Fibroblast of skin of scalp (primary cell): ENCODE measurements around the gene FBXO15. TPM values are rescaled to one million over a fixed set of nuclear protein-coding genes. Genes with fewer than 3 reads are reported as not detected.

Experiments used
- DNase-seq: peaks from one replicate; pipeline ENCODE4 v3.0.0-alpha.2; 2013
- polyA plus RNA-seq, 2 experiments: library from polyadenylated mRNA; unstranded; fragments of 120-200 nt; gene quantifications; one replicate each; pipeline ENCODE4 v1.2.1, GENCODE V29; 2013; ENCODE audit not compliant: insufficient read length in 2 of 2

Gene FBXO15
- 0.33 TPM for polyA plus RNA-seq (2013, experiment 1 of 2; ENCODE audit: insufficient read length)
- 0.86 TPM for polyA plus RNA-seq (2013, experiment 2 of 2; ENCODE audit: insufficient read length)

- DNase-seq = peak; percentile 98
Measured at GRCh38 chr18:74147779-74148542, at the start of gene FBXO15, which contains the start of gene TIMM21. TSS of gene FBXO15 (minus strand) at chr18:74147834. CDS start at chr18:74147785, 49 bp downstream. TSS of gene TIMM21 (plus strand) at chr18:74148523. CDS start at chr18:74148809, 286 bp downstream.

DNA sequence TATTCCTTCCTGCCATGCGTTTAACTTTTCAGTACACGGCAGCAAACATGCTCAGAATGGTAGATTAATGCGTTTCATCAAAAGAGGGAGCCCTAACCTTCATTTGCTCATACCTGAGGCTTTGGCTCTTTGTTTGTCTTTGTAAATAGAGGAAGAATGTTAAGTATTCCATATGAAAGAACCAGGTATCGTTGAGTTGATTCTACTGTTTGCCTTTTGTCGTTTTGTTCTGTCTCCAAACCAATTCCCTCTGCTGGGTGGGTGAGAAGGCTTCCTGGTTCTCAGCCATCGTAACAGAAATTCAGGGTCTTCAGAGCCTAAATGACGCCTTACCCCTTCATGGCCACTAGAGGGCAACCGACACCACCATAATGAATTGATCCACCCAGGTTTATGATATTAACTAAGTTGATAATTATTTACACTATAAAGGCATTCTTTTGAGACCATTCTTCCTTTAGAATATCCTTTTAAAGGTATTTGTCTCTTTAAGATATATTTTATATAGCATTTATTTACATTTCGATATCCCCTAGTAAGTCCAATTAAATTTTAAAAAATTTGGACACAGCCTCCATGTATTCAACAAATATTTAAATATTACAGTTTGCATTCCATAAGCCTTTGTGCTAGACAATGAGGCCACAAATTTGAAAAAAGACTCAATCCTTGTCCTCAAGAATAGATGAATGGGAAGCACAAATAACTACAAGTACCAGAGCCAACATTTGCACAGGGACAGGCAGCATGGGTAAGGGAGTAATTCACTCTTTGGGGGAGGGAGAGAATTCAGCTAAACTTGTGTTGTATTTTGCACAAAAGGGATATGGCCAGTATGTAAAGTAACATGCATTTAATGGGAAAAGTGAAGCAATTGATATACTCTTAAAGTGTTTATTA is 48.8 kb upstream of the FBXO15 start:
- peak; percentile 61 for DNase-seq

DNA sequence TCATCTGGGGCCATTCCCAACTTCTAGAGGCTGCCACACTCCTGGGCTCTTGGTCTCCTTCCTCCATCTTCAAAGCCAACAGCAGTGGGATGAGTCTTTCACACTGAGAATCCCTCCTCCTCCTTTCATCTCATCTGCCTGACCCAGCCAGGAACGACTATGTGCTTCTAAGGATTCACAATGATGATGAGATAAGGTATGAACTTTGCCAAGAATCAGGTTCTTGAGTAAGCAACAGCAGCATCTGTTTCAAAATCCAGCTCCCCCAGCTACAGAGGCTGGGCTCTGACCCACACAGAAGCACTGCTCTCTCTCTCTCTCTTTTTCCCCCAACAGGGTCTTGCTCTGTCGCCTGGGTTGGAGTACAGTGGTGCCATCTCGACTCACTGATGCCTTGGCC is 47.1 kb upstream of the FBXO15 start:
- no peak for DNase-seq

DNA sequence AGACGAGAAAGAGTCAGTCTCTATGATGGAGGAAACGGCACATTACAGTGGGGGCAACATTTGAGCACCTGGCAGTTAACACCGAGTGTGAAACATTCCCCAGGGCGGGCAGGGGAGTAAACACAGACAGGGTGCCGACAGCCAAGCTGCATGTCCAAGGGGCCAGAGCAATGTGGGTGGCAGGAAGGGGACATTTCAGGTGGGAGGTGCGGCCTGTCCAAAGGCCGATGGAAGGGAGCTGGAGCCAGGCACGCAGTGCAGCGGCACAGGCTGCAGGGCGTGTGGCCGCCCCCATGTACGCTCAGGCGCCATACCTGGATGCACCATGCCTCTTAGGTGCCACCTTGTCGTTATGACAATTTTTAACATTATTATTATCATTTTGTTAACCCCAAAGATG is 43.9 kb upstream of the FBXO15 start:
- no peak for DNase-seq

- DNase-seq = peak; percentile 31
Measured at GRCh38 chr18:74190086-74190485, 42.5 kb upstream of the FBXO15 start.

GRCh38 chr18:74186661-74187060 is 39.0 kb upstream of the FBXO15 start:
- DNase-seq = no peak

DNA sequence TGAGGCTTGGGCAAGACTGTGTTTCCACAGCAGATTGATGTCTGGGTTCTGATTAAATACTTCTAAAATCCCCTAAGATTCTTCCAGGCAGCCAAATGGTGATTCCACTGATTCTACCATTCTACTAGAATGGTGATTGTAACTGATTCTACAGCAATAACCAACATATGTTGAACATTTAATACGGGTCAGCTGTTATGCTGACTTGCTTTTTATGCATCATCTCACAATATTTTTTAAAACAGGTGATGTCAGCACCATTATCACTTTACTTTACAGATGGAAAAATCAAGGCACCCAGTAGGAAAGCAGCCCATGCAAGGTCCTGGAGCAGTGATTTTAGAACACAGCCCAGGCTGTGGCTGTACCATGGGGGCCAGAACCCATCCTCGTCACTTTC is 38.2 kb upstream of the FBXO15 start:
- DNase-seq = no peak

GRCh38 chr18:74184875-74185274 is 37.2 kb upstream of the FBXO15 start:
- DNase-seq = no peak

DNA sequence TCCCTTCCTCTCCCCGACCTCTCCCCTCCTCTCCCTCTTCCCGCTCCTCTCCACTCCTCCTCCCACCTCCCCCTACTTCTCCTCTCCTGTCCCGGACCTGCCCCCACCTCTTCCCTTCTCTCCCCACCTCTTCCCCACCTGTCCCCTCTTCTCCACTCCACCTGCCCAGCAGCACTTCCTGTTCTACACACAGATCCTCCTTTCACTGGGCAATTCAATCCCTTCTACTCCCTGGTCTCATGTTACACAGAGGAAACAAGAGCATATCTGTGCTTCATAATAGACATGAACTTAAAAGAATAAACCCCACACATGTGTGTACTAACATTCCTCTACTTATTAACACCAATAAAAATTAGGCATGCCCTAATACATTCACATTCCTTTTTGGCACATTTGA is 35.5 kb upstream of the FBXO15 start:
- DNase-seq = no peak

DNA sequence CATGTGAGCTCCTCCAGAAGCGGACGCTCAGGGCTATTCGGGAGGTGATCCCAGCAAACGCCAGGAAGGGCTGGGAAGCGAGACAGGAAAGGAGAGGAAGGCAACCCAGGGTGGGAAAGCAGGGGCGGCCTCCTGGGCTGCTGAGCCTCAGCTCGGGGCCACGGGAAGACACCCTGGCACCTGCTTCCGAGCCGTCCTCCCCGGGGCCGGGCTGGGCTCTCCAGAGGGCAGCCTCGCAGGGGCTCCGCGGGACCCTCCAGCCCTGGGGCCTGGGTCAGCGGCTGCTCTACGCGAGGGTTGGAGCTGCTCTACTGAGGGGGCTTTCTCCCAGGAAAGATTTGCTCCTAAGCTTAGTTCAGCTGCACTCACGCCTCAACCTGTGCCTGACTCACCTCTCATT is 34.7 kb upstream of the FBXO15 start:
- no peak for DNase-seq

GRCh38 chr18:74179623-74180199 is 32.1 kb upstream of the FBXO15 start:
- no peak for DNase-seq

DNA sequence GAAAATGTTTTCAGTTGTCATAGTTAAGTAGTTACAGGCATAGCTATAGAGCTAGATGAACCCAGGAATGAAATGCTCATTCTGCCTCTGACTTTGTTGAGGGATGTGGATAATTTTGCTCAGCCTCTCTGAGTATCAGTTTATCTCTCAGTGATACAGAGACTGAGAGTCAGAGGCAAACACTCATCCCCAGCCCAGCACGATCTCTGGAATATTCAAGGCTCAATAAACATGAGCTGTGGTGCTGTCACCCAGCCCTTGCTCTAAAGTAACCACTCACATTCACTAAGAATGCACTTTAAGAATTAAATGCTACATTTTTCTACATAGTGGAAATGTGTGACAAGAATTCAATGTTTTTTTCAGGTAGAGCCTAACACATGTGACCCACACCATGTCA is 31.2 kb upstream of the FBXO15 start:
- no peak for DNase-seq

DNA sequence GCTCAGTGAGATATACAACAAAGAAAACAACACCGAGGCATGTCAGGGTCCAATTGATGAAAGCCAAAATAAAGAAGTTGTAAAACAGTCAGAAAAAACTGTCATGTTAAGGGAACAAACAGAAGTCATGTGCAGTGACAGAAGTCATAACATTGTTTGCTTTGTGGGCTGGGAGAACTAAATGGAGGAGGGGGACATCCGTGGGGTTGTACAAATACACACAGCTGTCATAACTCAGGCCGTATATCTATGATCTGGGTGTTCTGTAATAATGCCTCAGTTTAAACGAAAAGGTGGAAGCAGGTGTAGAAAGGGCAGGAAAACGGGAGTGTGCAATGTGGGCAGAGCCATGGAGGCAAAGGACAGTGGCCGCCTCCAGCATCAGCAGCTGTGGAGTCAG is 28.0 kb upstream of the FBXO15 start:
- DNase-seq = no peak

GRCh38 chr18:74173434-74173750 is 25.8 kb upstream of the FBXO15 start:
- DNase-seq = no peak

DNA sequence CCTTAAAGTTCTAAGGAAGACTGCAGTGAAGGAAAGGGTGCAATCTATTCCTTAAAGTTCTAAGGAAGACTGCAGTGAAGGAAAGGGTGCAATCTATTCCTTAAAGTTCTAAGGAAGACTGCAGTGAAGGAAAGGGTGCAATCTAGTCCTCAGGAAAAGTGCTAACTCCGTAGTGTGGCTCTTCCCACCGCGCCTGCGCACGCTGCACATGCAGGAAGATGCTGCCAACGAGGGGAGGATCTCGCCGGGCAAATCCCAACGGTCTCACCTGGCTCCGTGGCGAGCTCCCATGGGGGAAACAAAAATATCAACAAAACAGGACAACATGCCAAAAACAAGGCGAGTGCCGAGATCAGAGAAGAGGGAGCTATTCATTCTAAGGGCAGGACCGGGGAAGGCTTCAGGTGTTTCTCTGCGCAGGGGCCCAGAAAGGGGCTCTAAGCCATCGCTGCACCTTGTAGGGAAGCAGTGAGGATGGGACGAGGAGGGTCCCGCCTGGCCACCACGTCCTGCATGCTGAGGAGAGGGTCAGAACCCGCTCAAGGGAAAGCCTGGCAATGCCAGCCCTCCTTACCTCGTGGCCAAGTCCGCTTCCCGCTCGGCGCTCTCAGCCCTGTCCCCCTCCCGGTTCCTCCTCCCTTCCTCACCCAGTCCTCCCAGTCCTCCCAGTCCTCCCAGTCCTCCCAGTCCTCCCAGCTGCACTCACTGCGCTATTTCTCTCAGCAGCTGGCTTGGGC is 25.2 kb upstream of the FBXO15 start:
- DNase-seq = no peak

DNA sequence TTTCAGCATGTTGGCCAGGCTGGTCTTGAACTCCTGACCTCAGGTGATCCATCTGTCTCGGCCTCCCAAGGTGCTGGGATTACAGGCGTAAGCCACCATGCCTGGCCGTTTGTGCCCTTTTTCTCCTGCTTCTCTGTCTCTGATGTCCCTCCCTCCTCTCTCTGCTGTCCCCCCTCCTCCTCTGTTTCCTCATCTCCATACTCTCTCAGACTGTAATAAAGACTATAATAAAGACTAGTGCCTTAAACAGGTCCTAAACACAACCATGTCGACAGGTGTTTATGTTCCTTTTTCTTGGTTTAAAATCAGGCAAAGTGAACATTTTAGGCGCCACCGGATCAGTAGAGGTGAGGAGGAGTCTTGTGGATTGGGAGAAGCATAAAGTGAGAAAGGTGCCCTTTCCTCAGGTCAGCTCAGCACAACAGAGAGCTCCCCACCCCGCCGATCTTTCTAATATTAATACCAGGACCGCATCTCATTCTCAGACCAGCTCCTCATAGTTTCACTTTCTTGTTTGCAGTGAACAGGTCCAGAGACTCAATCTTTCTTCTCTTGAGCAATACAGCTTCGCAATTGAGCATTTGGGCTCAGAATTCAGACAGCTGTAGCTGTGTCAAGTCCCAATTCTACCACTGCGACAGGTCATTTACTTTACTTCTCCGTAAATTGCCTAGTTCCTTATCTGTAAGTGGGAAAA is 24.4 kb upstream of the FBXO15 start:
- DNase-seq = no peak

DNA sequence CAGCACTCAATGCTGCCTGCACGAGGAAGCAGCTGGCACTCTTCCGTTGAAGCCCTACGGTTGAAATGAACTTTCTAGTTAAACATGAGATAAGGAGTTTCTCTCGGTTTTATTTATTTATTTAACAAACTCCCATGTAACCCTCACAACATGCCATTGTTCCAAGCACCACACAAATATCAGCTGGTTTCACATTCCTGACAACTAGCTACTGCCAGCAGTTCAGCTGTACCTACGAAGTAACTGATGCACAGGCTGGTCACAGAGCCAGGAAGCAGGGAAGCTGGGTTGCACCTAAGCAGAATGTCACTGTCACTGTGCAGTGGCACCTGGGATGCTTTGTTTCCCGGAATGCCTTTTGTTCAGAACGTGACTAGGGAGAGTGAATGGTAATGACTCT is 18.8 kb upstream of the FBXO15 start:
- DNase-seq = no peak

DNA sequence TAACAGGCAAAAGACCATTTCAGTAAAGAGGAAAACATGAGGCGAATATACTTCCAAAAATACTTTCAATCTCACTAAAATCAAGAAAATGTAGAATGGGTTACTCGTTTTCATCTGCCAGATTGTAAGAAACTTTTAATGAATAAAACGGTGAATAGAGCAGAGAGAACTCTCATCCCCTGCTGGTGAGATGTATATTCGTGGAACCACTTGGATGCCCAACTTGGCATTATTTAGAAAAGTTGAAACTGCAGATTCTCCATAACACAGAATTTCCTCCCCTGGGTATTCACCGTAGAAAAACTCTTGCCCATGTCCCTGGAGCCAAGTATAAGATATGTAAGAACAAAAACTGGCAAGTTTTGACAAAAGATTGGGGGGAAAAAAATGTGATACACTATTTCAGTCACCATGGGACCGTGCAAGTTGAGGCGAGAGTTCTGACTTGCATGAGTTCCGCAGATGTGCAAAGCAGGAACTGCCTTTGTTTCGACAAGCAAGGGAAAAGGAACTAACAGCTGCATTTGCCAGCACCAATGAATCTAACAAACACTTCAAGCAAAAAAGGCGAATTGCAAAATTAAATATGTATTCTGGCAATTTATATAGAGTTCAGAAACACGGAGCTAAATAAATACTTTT is 15.5 kb upstream of the FBXO15 start:
- no peak for DNase-seq

- DNase-seq = peak; percentile 44
Measured at GRCh38 chr18:74155276-74155675, 7.6 kb upstream of the FBXO15 start.

- no peak for DNase-seq
Measured at GRCh38 chr18:74154716-74155115, 7.1 kb upstream of the FBXO15 start.

GRCh38 chr18:74153793-74154192 is 6.2 kb upstream of the FBXO15 start:
- no peak for DNase-seq
